Activated T-cell treated with anti-CD3 and anti-CD28 coated beads, Interleukin-2, amount 50 U/mL, for 48 hours (primary cell): ENCODE data around the gene ATP8A2.
"Not testable (repeated sequence)": the region's sequence is repeated elsewhere in the genome, so short reads cannot be mapped to it uniquely, and the experiment has no call there.

ENCODE experiments used
- DNase-seq, 2 experiments: peaks; one replicate each; pipeline ENCODE4 v3.0.0-alpha.2; 2020

Gene ATP8A2

DNA sequence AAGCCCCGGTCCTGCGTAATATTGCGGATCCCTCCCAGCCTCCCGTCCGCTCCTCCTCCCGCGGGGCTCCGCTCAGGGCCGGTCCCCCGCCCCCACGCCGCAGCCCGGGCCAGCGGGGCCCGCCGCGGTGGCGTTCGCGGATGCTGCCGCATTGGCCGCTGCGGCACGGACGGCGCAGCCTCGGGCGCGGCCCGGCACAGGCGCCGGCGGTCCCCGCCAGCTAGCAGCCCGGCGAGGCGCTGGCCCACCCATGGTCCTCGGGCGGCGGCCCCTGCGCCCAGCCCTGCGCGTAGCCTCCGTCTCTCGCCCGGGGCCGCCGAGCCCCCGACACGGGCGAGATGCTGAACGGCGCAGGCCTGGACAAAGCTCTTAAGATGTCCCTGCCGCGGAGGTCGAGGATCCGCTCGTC lies at the start of gene ATP8A2:
TSS of gene ATP8A2 (plus strand) at position 100 of the 409 bp plus-strand sequence. CDS start at position 339, 239 bp downstream.
- peak in 1 of 2 experiments; percentile 22 for DNase-seq

DNA sequence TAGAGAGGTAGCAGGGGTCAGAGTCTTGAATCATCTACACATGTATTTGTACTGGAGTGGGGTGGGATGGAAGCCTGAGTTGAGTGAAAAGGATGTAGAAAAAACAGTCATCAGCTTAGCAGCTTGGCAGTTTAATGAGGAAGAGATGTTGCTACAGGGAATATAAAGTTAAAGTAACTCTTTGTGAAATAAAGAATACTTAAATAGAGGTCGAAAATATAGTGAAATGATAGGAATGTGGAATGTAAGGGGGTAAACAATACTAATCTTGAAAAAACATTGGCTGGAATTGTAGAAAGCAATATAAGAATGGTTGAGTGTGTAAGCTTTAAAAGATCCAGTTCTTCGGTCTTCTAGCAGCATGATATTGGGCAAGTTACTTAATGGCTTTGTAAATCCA lies 47.7 kb upstream of the ATP8A2 start:
- no peak for DNase-seq

DNA sequence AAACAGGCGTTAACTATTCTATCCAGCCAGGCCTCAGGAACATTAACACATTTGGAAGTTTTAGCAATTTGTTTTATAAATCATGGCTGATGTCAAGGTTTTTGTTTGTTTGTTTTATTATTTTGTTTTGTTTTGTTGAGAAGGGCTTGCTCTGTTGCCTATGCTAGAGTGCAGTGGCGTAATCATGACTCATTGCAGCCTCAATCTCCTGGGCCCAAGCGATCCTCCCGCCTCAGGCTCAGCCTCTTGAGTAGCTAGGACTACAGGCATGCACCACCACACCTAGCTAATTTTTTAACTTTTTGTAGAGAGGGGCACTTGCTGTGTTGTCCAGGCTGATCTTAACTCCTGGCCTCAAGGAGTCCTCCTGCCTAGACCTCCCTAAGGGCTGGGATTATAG lies 42.1 kb upstream of the ATP8A2 start:
- no peak for DNase-seq

DNA sequence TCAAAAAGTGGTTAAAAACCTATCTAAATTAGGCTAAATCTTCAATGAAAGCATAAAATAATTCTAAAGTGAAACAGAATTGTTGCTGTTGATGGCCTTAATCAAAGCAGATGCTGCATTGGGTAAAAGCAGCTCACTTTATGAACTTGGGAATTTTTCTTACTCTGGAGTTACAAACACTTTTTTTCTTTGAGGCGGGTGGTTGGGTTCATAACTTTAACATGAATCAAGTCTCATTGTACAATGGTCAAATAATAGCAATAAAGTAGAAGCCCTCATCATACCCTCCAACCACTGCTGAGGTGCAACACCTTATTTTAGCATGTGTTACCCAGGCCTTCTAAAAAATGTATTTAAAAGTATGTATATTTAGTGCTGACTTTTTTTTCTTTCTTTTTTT lies 41.2 kb upstream of the ATP8A2 start:
- DNase-seq, result no peak

DNA sequence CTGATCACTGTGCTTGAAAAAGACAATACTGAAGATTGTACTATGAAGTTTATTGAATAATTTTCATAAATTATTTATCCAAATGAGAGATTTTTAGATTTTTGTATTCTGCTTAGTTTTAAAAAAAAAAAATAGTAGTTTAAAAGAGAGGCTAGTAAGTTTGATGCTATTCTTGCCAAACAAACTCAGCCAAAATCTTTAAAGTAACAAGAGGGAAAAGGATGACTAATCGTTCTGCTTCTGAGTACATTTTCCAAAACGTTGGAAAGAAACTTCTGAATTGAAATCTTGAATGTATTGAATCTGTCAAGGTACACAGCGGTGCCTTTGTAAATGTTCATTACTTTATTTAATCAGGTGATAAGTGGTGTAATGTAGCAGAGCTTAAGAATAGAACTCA lies 35.9 kb upstream of the ATP8A2 start:
- no peak for DNase-seq

DNA sequence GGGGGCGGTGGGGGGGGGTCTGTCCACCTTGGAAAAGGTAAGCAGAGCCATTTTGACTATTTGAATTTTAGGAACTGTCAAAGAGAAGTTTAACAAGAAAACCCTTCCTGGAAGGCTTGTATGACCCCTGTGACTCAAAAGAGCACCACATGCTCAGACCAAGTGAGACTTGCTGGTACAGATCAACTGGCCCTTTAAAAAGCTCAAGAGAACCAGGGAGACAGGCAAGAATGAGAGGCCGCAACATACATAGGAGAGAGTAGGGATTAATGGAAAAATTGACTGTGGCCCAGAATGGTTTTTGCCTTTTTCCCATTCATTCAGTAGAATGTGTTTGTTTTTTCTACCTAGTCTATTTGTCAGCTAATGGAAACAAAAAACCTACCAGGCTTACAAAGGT lies 26.2 kb upstream of the ATP8A2 start:
- no peak for DNase-seq

DNA sequence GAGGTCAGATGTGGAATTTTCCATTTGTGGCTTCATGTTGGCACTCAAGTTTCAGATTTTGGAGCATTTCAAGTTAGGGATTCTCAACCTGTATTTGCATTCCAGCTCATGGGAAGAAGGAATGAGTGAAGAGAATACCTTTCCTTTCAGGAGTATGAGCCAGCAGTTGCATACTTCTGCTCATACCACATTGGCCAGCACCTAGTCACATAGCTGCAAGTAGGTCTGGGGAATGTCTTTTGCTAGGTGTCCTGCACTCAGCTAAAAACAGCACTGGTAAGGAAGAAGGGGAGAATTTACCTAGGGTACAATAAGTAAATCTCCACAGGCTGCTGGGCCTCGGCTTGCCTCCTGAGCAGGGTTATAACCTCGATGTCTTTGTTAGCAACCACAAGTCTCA lies 24.6 kb upstream of the ATP8A2 start:
- no peak for DNase-seq

DNA sequence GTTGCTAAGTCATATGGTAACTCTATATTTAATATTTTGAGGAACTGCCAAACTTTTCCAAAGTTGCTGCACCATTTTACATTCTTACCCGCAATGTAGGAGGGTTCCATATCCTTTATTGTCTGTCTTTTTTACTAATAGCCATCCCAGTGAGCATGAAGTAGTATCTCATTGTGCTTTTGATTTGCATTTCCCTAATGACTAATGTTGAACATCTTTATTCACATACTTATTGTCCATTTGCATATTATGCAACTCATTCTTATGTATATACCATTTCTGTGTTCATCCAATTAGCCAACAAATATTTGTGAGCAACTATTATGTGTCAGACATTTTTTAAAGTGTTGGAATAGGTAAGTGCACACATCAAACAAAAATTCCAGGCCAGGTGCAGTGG lies 20.4 kb upstream of the ATP8A2 start:
- no peak for DNase-seq

DNA sequence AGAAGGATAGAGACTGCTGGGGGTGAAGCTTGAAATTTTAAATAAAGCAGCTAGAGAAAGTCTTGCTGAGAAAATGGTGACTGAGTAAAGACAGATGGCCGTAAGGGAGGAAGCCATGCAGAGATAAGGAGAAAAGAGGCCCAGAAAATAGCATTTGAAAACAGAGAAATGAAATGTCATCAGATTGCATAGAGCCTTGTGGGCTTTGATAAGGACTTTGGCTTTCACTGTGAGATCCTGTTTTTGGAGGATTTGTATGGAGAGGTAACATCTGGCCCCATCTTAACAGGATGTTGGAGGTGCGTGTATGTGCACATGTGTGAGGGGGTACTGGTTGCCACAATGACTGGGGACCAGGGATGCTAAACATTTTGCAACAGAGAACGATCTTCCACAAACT lies 19.5 kb upstream of the ATP8A2 start:
- DNase-seq, result no peak

DNA sequence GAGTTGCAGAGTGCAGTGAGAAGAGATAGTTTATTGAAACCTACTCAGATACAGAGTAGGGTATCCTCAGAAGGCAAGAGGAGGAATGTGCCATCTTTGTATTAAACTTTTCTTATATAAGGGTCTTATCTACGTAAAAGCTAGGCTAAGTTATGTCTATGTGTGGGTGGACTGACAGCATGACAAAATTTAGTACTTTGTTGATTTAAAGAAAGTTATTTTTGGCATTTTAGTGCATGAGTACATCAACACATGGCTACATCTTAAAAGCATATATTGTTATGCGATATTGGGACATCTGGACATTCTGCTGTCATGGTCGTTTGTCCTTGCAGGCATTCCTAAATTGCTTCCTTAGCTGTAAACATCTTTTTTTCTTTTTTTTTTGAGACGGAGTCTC lies 19.0 kb upstream of the ATP8A2 start:
- DNase-seq, result no peak

DNA sequence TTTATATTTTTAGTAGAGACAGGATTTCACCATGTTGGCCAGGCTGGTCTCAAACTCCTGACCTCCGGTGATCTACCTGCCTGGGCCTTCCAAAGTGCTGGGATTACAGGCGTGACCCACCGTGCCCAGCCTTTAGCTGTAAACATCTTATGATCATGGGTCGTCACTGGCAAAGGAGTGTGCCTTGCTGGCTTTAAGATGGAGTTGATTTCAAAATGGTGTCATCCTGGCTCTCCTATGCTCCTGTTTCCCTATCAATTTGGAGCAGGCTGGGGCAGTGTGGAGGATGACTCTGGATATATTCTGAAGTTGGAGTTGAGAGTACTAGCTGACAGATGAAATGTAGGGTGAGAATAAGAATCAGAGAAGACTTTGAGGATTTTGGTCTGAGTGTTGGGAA lies 18.4 kb upstream of the ATP8A2 start:
- DNase-seq, result no peak

DNA sequence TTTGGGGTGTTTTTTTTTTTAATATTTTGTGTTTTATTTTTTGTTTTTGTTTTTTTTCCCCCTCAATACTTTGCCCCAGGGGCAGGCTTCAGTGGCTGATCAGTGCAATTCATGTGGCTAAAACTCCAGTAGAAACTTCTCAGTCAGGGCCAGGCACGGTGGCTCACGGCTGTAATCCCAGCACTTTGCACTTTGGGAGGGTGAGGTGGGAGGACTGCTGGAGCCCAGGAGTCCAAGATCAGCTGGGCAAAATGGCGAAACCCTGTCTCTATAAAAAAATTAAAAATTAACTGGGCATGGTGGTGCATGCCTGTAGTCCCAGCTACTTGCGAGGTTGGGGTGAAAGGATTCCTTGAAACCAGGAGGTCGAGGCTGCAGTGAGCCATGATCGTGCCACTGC lies 17.4 kb upstream of the ATP8A2 start:
- no peak for DNase-seq

DNA sequence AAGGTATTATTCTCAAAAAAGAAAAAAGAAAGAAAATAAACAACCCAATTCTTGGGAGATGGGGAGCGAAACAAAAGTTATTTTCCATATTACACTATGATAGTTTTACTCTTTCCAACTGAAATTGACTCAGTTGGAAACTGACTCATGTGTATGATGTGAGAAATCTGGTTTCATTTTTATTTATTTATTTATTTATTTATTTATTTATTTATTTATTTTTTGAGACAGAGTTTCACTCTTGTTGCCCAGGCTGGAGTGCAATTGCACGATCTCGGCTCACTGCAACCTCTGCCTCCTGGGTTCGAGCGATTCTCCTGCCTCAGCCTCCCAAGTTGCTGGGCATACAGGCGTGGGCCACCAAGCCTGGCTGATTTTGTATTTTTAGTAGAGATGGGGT lies 11.3 kb upstream of the ATP8A2 start:
- not testable (repeated sequence) for DNase-seq

DNA sequence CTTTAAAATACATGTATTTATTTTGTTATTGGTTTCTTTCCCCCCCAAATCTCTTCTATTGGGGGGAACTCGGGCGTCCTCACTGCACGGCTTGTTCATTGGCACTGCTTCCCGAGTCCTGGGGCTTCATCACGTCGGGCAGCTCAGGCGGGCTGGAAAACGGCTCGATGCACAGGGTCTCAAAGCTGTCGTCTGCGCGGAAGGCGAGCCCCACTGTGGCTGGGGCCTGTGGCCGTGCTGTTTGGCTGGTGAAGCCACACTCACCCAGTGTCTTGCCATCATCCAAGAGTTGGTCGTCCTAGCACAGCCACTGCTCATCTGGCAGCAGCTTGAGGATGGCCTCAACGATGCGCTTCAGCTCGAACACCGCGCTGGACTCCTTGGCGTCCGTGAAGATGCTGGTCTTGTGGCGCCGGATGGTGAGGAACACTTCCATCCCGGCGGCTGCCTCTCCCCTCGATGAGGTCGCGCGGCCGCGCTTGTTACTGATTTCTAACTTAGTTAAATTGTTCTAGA lies 6.0 kb upstream of the ATP8A2 start:
- no peak for DNase-seq

DNA sequence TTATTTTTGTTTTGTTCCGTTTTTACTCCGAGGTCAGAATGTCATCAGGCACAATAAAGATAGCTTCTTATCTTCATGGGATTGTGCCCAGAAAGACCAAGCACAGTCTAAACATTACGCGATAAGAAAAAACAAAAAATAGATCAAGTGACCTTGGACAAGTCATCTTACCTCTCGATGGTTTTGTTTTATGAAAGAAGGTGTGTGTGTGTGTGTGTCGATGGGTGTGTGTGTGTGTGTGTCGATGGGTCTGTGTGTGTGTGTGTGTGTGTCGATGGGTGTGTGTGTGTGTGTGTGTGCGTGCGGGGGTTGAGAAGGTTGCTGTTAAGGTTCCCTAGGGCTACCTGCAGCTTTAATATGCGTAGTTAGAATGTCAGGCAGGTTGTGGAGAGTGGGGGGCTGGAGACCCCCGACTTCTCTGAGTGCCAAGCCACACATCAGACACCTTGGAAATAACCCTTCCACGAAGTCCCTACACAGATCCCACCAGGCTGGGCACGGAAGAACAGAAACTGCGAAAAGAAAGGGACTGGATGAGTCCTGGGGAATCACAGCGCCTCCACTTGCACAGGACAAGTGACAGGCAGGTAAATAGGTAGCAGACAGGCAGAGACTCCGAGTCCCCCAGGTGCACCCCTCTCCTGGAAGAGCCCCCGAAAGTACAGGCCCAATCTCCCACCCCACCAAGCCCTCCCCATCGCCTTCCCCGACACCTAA lies 458 bp upstream of the ATP8A2 start:
- DNase-seq, result no peak

DNA sequence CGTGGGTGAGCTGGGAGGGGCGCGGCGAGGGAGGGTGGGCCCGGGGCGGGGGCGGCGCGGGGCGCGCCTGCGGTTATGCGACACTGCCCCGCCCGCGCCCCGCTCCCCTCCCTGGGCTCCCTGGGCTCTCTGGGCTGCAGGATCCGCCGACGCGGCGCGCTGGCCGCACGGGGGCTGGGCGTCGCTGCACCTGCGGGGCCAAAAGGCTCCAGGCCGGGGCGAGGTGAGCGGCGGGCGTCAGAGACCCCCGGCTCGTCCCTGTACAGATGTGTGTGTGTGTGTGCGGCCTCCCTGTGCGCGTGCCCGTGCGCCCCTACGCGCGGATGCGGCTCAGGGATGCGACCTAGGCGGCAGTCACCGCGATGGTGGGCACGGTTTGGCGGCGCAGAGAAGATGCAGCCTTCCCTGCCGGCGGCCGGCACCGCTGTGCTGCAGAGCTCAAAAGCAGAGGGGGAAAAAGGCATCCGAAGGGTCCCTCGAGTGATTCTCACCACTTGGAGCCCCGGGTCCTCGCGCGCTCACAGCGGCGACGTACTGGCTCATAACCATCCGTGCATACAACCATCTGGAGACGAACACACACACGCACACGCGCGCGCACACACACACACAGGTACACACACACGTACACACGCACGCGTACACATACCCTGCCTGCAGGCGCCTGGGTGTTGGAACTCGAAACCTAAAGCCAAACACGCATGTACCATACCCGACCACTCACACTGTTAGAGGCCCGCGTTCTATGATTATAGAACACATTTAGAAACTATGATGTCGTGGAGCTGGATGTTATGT lies 709 bp downstream of the ATP8A2 start:
- peak in 1 of 2 experiments; percentile 21 for DNase-seq

DNA sequence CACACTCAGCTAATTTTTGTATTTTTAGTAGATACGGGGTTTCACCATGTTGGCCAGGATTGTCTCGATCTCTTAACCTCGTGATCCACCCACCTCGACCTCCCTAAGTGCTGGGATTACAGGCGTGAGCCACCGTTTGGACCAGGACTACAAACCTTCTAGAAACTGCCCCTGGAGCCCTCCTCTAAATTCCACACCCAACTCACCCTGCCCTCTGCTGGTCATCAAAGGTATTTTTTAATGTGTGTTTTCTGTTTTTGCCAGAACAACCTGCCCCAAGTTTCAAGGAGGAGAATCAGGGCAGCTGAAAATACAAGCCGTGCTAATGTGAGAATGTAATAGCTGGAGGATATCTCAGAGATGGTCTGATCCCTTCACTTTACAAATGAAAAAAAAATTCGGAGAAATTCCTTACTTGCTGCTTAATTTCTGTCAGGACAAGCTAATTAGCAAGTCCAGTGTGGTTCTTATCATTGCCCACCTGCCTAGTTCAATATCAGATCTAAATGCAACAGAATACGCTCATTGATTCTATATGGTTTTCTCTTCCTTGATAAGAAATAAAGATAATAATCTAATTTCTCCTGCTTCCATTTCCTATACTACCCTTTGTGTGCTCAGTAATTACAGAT lies 4.1 kb downstream of the ATP8A2 start:
- DNase-seq, result peak; percentile 29 to 33

DNA sequence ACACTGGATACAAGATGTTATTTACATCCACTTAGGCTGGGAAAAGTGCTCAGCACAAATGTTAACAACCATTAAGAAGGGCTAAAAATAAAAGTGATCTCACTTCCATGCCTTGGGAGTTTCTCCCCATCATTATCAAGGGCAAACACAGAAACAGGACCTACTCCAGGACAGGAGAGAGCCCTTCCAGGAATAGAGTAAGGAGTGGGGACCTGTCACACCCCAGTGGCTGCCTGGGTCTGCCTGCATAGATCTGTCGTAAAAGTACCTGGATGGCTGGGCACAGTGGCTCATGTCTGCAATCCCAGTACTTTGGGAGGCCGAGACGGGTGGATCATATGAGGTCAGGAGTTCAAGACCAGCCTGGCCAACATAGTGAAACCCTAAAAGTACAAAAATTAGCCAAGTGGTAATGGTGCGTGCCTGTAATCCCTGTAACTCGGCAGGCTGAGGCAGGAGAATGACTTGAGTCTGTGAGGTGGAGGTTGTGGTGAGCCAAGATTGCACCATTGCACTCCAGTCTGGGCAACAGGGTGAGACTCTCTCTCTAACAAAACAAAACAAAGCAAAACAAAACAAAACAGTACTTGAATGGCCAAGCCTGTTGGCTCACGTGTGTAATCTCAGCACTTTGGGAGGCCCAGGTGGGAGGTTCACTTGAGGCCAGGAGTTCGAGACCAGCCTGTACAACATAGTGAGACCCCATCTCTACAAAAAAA lies 5.6 kb downstream of the ATP8A2 start:
- DNase-seq, result no peak

DNA sequence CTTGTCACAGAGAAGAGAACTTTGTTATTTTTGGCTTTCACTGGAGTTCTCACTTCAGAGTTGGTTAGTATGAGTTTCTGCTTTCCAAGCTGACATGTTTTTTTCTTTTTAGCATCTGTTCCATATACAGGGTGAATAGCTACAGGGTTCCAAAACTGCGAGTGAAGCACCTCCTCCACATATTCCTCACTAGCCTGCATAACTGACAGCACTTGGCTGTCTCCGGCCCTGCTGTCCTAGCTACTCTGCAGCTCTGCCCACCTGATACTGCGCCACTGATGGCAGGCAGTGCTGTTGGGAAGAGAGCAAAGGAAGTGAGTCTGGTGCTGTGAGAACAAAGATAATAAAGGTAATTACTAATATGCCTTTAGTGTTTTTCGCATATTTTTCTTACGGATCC lies 6.8 kb downstream of the ATP8A2 start:
- no peak for DNase-seq

DNA sequence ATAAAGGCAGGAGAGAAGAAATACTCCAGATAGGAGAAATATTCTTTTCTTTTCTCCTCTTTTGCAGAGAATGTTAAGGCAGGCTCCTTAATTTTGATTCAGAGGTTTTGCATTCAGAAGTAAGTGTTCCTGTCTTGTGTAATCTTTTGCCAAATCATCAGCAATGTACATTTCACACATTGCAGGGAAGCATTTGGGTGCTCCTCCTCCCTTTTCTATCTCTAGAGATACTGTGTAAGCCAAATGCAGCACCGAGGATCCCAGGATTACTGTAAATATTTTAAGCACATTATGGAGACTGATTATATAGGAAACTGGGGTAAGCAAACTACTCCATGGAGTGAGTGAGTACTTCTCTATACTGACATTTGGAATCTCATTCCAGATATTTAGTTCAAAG lies 7.2 kb downstream of the ATP8A2 start:
- DNase-seq, result no peak

DNA sequence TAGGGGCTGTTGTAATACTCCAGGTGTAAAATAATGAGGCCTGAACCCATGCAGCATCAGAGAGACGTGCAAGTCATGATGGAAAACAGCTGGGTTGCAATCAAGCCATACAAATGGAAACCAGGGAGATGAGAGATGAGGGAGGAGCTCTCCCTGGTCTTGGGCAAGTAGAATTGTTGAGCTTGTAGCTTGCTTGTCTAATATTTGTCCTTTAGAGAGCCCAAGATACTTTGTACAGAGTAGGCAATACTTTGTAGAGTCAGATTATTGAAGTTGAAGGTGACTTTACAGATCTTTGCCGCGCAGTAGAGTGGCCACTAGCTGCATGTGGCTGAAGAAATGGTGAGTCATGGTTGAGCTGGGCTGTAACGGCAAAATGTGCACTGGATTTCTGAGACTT lies 8.3 kb downstream of the ATP8A2 start:
- DNase-seq, result no peak

DNA sequence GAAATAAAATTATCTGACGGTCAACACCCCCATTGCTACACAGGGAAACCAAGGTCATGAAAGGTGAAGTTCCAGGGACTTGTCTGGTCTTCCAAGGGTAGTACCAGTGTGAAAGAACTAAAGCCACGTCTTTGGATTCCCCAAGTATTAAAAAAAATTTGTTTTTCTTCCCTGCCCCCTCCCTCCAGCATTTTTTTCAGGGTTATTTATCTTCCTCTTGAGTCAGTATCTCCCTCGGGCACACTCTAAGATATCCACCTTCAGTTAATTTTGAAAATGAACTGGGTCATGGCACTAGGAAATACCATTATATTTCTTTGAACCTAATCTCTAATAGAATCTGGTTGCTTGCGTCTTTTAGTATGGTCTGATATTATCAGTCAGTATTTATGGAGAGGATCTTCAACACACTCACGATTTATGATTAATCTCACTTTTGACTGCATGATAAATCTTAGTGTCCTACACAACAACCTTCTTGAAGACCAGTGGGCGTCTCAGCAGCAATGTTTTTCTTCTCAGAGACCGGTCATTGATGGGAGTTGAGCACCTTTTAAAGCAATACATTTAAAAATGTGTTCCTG lies 9.1 kb downstream of the ATP8A2 start:
- no peak for DNase-seq
